NCI-H748 treated with DMSO at 0.1 percent for 48 hours (cell line): ENCODE results near the gene TMEM259.

Source experiments
- DNase-seq: peaks from one replicate; lab custom pipeline; 2025; lab: John Stamatoyannopoulos, UW

TMEM259 gene

DNA sequence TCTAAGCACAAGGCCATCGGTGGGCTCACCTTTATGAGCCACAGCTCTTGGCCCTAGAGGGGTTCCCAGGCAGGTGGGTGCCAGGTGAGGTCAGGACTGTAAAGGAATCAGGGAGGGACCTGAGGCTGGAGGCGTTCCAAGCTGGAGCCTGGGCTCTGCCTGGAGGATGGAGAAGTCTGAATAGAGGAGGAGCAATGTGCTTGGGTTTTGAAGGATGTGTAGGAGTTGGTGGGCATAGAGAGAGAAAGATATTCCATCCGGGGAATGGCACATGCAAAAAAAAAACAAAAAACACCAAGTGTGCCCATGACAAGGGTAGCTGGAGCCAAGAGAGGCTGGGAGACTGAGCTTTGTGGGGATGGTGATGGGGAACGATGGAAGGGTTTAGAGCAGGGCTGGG is 18.3 kb downstream of the TMEM259 start:
- DNase-seq, result no peak

DNA sequence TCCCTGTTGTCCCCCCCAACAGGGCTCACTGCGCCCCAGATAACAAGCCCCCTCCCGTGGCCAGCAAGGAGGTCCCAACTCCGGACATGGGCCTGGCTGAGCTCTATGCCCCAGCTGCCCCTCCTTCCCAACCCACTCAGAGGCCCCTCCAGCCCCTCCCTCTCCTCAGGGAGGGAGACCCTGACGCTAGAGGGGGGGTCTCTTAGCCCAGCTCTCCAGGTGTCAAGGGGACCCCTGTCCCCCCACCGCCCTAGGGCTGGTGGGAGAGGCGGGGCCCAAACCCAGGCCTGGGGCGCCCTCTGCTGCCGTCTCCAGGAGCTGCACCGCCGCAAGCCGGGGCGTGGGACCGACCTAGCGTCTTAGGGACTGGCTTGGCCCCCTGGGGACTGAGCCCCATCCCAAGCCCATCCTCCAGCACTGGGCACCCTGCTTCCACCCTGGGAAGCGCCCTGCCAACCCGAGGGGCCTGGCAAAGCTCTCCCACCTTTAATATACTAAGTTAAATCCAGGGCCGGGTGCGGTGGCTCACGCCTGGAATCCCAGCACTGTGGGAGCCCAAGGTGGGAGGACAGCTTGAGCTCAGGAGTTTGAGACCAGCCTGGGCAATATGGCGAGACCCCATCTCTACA is 19.3 kb downstream of the TMEM259 start:
- DNase-seq, result no peak

DNA sequence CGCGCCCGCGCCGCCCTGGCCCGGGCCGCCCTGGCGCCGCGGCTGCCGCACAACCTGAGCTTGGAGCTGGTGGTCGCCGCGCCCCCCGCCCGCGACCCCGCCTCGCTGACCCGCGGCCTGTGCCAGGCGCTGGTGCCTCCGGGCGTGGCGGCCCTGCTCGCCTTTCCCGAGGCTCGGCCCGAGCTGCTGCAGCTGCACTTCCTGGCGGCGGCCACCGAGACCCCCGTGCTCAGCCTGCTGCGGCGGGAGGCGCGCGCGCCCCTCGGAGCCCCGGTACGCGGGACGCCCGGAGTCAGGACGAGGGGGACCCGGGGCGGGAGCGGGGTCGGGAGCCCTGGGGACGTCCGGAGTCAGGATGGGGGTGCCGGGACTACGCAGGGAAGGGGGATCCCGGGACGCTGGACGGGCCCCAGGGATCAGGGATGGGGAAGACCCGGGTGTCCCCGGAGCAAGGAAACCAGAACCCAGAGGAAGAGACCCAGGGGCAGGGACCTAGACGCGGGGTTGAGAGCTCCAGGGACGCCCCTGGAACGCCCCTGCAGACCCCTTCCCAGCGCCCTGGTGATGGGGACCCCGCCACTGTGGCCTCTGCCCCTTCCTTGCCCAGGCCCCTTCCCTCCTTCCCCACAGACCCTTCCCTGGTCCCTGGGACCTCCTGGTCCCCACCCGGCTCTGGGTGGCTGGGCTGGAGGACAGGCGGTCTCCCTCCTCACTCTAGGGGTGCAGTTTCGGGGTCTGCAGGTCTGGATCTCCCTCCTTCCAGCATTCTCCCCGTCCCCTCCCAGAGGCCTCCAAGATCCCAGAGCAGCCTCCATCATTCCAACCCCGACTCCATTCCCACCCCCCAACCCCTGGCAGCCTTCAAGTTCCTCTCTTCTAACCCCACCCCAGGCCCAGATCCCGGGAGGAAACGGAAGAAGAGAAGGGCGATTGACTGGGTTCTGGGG is 20.1 kb downstream of the TMEM259 start:
- DNase-seq, result no peak

DNA sequence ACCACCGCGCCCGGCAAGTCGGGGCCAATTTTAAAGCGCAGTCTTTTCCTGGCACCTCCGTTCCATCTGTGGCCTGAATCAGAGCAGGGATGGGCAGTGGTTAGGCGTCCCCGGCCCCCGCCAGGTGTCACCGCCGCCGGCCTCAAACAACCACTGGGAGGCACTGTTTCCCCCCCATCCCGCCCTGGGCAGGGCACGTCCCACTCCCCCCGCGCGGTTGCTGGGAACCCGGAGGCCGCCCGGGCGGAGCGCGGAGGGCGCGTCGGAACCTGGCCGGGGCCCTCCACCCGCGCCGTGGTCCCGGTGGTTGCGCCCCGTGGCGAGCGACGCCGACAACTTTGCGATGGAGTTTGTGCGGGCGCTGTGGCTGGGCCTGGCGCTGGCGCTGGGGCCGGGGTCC is 20.8 kb downstream of the TMEM259 start, which contains the start of gene GRIN3B:
Gene GRIN3B, plus strand, starts transcription at position 325 of the 400 bp plus-strand sequence. Its CDS starts 19 bp downstream, at position 344.
- DNase-seq, result no peak

DNA sequence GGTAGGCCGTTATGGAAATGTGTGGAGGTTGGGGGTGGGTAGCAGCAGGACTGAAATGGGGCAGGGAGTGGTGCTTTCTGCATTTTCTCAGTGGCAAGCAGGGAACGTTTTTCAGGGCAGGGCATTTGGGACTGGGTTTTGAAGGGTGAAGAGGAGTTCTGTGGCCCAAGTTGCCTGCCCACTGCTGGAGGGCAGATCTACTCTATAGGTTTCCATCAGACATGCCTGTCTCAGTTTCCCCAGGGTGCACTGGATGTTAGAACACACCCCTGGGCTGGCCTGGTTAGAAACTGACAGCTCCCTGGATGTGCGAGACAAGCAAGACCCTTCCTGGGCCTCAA is 21.6 kb downstream of the TMEM259 start:
- DNase-seq, result no peak

DNA sequence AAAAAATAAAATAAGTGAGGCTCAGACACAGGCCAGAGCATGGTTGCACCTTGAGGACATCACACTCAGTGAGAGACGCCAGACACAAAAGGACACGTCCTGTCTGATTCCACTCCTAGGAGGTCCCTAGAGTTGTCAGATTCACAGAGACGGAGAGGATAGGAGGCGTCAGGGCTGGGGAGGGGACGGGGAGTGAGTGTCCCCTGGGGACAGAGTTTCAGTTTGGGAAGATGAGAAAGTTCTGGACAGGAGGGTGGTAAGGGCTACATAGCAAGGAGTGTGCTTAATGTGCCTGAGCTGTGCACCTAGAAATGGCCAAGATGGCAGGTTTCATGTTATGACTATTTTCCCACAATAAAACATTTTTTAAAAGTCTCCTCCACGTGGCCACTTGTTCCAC is 22.9 kb downstream of the TMEM259 start:
- no peak for DNase-seq

DNA sequence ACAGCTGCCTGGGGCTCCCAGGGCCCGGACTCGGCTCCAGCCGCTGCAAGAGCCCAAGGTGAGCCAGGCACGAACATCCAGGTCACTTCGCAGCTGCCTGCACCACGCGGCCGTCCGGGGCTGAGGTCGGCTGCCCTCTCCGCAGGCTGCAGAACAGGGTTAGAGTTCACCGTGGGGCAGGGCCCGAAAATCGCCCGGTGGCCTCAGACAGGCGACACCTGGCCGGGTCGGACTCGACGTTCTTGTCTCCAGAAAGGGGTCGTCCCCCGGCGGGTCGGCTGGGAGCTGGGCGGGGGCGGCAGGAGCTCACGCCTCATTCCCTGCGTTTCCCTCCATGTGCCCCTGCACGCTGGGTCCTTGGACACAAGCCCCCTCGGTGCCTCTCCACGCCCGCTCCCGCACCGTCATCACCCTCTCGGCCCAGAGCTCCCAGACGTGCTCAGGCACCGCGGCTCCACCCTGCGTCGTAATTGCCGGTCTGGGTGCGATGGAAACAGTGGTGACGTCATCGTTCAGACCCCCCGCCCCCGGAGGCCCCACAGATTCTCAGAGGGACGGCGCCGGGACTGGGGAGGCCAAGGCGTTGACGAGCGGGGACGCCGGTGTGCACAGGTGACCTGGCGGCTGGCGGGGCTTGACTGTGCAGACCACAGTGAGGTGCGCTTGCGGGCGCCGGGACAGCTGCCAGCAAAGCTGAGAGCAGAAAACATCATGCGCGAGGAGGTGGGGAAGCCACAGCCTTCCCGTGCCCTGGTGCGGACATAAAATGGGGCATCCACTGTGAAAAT is 24.7 kb downstream of the TMEM259 start:
- no peak for DNase-seq

DNA sequence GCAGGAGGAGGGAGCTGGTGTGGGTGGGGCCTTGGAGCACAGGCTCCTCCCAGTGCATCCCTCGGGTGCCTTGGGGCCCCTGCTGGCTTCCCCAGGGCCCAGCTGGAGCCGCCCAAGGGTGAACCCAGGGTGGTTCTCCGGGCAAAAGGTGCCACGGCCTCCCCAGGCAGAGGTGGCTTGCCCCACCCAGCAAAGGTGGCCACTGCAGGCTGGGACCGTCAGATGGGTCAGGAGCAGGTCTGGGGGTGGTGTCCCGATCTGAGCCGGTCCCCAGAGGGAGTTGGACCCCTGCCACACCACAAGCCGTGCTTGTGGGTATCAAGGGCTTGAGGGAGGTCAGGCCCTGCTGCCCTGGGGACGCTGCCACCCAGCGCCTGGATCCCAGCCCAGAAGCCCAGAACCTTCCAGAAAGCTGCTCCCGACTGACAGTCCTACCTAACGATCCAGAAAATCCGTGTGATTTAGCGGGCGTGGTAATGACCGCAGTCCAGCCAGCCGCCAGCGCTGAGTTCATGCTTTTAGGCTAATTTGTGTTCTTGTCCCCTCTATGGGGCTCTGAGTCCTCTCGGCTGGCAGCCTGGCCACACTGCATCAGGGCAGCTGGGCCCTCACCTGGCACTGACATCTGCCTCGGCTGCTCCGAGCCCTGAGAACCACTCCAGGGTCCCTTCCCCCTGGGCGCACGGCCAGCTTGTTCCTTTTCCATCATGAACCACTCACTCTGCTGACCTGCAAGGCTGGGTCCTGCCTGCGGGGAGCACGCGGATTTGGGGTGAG is 25.7 kb downstream of the TMEM259 start:
- no peak for DNase-seq

DNA sequence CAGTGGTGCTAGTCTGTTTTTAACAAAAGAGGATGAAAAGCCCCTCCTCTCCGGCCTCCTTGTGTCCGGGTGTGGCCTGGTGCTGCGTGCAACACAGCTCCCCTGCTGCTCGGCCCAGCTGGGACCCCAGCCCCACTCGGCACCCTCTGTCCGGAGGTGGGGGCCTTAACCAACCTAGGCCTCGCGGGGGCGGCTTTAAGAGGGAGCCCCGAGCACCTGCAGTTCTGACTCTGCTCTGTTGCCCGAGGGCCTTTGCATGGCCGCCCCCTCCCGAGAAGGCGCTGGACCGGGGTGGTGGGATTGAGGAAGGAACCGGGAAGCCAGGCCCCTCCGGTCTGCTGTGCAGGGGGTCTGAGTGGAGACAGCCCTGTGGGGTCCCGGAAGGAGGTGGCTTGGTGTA is 26.4 kb downstream of the TMEM259 start:
- DNase-seq, result no peak

DNA sequence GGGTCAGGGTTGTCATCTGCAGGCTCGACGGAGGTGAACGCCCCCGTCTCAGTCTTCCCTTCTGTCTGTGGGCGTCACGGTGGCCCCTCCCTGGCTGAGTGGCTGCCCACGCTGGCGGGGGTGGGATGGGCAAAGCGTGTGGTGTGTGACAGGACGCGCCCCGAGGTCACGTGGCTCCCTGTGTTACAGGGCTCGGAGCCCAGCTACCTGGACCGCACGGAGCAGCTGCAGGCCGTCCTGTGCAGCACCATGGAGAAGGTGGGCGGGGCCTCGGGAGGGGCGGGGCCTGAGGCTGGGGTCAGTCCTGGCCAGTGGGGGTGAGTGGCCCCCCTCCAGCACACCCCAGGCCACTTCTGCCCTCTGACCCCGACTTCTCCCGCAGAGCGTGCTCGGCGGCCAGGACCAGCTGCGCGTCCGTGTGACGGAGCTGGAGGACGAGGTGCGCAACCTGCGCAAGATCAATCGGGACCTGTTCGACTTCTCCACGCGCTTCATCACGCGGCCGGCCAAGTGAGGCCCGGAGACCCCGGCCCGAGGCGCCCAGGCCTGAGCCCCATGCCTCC is 27.0 kb downstream of the TMEM259 start:
- DNase-seq, result no peak

DNA sequence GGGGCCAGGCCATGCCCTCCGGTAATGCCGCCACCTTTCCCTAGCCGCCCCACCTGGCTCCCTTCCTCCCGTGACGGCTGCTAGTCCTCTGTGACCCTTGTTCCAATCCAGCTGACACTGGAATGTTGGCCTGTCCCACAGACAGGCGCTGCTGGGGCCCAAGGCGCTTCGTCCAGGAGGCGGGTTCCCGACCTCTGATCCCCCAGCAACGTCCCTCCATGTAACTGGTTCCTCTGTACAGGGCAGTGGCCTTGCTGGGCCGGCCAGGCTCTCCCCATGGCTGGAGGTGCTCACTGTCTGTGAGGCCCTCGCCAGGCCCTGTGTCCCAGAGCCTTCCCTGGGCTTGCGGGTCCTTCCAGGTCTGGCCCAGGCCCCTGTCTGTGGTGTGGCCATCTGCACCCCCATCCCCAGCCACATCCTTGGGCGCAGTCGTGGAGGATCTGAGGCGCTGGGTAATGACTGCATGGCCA is 27.5 kb downstream of the TMEM259 start:
- no peak for DNase-seq

DNA sequence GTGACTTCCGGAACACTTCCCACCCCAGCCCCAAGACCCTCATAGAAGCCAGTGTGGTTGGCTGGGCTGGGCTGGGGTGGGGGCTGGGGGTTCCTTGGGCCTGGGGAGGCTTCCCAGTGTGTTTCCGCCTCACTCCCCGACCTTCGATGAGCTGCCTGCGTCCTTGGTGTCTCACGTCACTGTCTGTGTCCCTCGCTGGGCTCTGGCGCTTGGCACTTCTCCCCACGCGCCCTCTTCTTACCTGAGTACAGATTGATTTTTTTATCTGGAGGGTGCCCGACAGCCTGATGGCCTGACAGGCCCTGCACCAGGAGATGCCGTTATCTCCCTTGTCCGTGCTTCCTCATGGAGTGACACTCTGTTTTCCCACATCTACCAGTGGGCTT is 28.3 kb downstream of the TMEM259 start:
- DNase-seq, result no peak

DNA sequence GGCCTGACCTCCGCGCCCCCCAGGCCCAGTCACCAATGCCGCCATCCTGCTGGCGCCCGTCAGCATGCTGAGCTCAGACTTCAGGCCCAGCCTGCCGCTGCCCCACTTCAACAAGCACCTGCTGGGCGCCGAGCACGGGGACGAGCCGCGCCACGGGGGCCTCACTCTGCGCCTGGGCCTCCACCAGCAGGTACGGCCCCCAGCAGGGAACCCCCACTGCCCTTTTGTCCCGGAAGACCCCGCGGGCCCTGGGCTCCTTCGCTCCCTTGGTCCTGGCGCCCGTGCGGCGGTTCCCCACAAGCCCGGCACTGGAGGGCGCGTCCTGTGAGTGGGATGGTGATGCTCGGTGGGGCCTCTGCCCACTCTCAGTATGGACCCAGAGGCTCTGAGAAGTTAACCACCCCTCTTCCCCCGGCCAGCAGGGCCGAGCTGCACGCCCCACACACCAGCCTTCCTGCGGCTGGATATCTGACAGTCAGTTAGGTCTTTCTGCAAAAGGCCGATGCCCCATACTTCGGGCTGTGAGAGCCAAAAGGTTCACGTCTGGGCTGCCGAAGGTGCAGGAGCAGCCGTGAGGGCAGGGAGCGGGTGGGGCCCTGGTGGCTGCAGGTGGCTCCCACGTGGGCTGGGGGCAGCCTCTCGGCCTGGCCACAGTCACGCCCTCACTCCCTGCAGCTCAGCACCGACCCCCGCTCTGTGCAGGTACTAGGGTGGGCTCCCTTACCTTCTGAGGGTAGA is 28.8 kb downstream of the TMEM259 start:
- DNase-seq, result no peak

DNA sequence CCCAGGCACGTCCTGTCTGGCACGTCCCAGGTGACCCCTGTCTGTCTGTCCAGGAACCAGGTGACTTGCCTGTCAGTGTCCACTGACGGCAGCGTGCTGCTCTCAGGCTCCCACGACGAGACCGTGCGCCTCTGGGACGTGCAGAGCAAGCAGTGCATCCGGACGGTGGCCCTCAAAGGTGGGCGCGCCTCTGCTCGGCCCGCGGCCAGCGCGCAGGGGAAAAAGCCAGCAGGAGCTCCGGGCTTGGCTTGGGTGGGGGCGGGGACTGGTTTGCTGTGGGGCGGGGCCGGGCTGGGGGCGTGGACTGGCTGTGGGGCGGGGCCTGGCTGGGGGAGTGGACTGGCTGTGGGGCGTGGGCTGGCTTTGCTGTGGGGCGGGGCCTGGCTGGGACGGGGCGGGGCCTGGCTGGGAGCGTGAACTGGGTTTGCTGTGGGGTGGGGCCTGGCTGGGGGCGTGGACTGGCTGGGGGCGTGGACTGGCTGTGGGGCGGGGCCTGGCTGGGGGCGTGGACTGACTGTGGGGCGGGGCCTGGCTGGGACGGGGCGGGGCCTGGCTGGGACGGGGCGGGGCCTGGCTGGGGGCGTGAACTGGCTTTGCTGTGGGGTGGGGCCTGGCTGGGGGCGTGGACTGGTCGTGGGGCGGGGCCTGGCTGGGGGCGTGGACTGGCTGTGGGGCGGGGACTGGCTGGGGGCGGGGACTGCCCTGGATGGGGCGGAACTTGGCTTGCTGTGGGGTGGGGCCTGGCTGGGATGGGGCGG is 29.6 kb downstream of the TMEM259 start:
- no peak for DNase-seq

DNA sequence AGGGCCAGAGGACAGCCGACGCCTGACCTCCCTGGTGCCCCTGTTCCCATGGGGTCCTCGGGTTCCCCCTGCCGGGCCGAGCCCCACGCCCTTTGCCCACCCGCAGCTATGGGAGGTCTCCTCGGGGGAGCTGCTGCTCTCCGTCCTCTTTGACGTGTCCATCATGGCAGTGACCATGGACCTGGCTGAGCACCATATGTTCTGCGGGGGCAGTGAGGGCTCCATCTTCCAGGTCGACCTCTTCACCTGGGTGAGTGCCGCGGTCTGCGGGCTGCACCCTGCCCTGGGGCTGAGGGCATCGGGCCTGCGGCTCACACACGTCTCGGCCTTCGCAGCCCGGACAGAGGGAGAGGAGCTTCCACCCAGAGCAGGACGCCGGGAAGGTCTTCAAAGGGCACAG is 30.2 kb downstream of the TMEM259 start:
- no peak for DNase-seq

DNA sequence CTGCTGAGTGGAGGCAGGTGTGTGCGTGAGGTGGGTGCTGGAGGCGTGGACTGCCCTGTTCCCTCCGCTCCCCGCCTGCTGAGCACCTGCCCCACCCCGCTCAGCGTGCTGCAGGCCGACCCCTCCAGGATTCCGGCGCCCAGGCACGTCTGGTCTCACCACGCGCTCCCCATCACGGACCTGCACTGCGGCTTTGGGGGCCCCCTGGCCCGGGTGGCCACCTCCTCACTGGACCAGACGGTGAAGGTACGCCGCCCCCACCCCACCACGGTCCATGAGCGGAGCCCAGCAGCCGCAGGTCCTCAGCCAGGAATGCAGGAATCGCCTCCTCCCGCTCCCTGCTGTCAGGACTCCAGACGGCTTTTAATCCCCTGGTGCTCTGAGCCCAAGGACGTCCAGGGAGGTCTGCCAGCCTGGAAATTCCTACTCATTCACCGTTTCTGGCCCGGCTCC is 30.8 kb downstream of the TMEM259 start:
- DNase-seq, result no peak

DNA sequence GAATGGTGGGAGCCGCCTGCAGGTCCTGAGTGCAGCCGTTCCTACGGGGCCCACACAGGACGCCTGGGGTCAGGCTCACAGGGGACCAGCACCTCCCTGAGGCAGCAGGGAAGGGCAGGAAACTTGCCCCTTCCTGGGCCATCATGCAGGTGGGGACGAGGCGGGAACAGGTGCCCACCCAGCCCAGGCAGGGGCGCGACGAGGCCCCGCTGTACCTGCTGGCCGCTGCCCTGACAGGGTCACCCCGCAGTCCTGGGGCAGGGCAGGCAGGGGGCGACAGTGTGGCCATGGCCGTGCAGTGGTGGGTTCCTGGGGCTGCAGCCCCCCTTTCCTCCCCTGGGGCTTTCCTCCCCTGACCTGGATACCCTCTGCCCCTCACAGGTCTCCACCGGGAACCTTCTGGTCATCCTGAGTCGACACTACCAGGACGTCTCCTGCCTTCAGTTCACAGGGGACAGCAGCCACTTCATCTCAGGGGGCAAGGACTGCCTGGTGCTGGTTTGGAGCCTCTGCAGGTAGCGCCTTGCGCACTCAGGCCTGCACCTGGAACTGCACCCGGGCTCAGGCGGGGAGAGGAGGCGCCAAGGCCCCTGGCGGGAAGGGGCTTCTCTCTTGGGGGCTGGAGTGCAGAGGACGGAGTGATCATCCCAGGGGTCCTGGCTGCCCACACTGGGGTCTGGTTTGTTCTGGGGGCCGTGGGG is 31.4 kb downstream of the TMEM259 start:
- DNase-seq, result no peak

DNA sequence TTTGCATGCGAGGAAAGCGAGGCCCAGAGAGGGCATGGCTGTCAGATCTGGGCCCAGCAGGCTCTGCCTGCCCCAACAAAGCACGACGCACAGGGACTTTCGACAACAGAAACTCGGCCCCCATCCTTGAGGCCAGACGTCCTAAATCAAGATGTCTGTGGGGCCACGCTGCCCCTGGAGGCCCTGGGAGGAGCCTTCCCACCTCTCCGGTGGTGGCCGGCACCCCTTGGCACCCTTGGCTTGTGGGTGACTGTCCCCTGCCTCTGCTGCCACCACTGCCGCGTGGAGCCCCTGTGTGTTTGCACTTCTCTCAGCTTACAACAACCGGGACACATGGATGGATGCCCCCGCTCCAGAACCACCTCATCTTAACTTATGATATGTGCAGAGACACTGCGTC is 32.4 kb downstream of the TMEM259 start:
- DNase-seq, result no peak

DNA sequence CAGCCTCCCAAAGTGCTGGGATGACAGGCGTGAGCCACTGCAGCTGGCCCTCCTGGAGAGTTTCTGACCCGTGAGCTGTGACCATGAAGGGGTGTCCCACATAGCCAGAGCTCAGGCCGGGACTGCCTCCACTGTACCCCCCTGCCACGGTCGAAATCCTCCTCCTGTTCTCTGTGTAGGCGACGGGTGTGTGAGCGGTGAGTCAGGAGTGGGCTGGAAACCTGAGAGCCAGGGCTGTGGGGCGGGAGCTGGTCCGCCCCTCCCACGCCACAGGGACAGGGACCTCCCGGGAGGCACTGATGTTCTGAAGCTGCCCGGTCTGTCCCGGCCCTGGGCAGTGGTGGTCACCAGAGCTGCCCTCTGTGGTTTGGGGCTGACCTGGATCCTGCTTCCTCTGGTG is 32.8 kb downstream of the TMEM259 start:
- DNase-seq, result no peak
